Left colon (tissue), 2 donors: ENCODE data around the gene PHLDB2. TPM values are rescaled to one million over a fixed set of nuclear protein-coding genes. Genes with fewer than 3 reads are reported as not detected.
A peak's percentile ranks its signal among the peaks of the same experiment; 100 is the strongest.

Experiments used
- ATAC-seq: fragments of 200-7000 bp; cut with Tn5 transposase; one replicate; pipeline ENCODE4 v1.9.1; 2020; ENCODE audit warnings: mild to moderate bottlenecking, moderate library complexity
- DNase-seq, 2 donors: peaks; one replicate each; pipeline ENCODE4 v3.0.0-alpha.2; 2020
- intact Hi-C, 2 donors: fragments of 100-400 bp; cut with DNase I in 1 of 2; cut with micrococcal nuclease in 1 of 2; formaldehyde crosslinking; loops; one replicate each; pipeline versions ENCODE4 v1.11.2 to v1.14.0; 2022; cut with DNase I, micrococcal nuclease
- total RNA-seq, 2 donors: library from RNA; stranded (reverse); fragmentation: NEBNext Ultra II Directional; extraction: Animal tissue kit (Norgen Biotek cat#: 25700); gene quantifications; one replicate each; pipeline ENCODE4 v1.2.1, GENCODE V29; 2021
- donor health status: DM: no; HTN: no; CAD: no.
- donor health status: DM: yes; HTN: yes; CAD: no.

PHLDB2 gene
- total RNA-seq, 2 donors from 2014 or later, result 8.3 to 28.7 TPM

DNA sequence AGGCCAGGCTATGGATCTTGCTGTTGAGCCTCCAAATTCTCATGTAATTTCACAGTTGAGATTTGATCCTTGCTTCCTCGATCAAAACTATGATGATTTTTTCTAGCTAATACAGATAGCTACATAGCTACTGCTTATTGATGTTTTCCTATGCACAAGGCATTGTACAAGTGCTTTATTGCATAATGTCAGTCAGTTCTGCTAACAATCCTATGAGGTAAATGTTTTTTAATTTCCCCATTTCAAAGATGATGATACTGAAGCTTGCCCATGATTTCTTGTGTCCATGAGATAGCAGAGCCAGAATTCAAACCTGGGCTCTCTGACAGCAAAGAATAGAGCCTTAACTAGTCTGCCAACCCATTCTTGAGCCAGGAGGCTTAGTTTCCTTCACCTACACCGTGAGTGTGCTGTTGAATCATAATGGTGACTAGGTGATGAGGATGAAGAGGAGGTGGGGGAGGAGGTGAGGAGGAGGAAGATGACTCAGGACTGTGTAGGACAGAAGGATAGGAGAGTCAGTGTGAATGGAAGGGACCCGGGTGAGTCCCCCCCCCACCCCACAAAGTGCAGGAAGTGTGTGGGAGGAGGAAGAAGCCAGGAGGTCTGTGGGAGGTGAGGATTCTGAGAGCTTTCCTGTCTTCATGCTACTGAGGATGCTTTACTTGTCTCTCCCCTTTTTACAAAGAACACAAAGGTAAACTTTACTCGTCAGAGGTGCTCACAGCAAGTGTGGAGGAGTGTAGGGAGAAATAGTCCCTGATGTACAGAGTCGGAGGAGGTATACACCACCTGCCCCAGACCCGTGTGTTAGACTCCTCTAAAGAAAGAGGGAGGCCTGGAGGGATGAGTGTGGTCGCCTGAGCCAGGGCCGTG lies 143.3 kb downstream of the PHLDB2 start:
- no peak for ATAC-seq
- DNase-seq, result no peak
- intact Hi-C loops, result no loop called here

DNA sequence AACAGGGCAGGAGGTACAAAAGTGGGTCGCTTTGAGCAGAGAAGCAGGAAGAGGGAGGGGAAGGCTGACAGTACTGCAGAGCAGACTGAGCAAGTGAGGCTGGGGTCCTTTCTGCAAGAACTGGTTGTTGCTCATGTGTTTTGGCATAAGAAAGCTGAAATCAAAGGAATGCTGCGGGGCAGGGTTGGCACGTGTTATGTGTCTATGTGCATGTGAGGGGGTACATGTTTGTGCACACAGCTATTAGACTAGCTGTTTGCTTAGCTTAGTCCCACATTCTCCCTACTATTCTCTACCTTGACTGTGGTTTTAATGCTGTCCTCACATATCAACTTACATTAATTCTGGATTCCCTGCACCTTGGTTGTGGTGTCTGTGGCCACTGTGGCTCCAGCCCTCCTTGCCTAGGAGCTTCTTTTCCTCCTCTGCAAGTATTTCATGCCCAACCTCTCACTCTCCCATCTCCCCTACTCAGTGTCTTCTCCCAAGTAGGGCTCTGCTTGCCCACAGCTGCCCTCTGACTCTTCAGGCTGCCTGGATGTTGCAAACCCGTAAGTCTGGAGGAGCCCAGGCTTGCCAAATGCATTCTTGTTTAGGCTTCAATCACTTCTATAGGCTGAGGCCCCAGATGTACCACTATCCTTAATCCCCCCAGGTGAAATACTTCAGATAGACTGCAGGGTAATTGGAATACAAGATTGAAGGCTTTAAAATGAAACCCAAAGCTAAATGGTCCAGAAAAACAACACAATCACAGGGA lies 144.4 kb downstream of the PHLDB2 start:
- DNase-seq, result no peak
- intact Hi-C loops, result no loop called here

DNA sequence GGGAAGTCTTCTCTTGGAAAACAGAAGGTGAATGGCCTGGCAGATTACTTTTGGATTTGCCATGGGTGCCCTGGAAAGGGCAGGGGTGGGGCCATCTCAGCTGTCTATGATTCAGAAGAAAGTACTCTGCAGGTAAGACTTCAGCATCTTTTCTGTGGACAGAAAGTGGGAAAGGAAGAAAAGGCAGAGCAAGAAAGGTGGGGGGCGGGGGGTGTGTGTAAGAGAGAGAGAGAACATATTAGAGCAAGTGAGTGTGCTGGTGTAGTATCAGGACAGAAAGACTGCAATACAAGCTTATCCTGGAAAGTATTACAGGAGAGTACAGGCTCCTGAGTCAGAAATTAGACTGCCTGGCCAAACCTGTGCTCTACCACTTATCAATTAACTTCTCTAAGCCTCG lies 145.1 kb downstream of the PHLDB2 start:
- intact Hi-C loops, result no loop called here
- DNase-seq (no peak), ATAC-seq (no peak)

More for the DNA sequence above, 144.4 kb downstream of the PHLDB2 start:
- no peak for ATAC-seq

DNA sequence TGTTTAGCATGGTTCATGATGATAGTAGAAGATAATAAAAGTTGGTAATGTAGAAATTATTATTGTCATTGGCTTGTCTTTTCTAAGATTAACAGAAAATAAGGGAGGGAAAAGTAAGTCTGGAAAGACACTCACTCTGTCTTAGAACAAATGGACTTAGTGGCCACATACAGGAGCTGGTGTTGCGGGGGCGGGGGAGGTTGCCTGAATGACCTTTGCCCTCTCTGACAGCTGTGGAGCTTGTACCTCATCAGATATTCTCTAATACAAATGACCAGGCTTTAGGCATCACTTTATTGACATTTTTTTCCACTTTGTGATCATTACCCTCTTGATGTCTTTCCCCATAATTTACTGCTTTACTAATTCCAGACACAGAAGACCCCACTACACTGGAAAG lies 145.6 kb downstream of the PHLDB2 start:
- intact Hi-C loops, result no loop called here
- no peak for DNase-seq
- no peak for ATAC-seq

DNA sequence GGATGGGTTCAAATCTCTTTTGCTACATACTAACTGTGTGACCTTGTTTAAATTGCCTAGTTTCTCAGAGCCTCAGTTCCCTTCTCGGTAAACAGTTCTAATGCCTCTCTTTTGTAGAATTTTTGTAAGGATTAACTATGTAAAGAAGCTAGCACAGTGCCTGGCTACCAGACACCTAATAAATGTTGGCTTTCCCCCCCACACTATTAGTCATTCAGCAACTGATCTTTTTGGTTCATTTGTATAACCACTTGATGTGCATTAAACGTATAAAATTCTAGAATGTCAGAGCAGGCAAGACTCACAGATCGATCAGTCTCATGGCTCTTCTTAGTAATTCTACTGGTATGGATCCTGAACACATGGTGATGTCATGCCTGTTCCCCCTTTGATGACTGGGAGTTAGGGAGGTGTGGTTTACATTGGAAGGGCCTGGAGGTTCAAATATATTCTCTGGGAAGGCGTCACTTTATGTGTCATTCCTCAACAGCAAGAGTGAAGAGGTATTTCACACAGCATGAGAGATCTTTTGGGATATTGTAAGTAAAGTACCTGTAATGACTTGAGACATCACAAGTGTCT lies 146.1 kb downstream of the PHLDB2 start:
- intact Hi-C loops, result no loop called here
- ATAC-seq, result no peak
- DNase-seq, result no peak

DNA sequence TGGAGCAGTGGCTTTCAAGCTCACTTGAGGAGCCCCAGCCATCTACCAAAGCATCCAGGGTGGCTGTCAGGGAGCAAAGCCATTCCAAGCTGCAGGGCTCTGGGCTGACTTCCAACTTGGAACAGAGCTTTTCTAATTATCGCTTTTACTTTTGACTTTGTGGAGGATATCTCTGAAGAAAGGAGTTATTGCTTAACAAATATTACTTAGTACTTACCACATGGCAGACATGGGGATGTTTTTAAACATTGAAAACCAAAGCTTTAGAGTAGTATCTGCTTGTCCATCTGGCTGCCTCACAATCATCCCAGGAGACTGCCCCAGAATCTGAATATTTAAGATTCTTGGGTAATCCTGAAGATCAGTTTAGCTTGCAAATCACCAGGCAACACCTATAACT lies 148.6 kb downstream of the PHLDB2 start:
- ATAC-seq (no peak), DNase-seq (no peak)
- intact Hi-C loops, result no loop called here

DNA sequence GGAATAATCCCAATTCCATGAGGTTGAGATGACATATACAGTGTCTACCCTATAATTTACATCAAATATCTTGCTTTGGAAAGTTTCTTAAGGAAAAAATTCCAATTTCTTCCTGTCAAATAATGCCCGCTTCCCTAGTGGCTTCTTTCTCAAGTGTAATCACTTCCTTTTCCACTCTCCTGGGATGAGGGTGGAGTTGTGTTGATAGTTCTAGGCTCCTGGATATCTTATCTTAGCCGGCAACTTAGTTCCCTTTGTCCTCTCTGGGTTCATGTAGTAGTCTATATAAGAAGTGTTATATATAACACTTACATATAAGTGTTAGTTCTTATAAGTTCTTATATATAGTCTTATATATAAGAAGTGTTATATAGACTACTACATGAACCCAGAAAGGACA lies 150.6 kb downstream of the PHLDB2 start:
- no peak for ATAC-seq
- DNase-seq, result no peak

DNA sequence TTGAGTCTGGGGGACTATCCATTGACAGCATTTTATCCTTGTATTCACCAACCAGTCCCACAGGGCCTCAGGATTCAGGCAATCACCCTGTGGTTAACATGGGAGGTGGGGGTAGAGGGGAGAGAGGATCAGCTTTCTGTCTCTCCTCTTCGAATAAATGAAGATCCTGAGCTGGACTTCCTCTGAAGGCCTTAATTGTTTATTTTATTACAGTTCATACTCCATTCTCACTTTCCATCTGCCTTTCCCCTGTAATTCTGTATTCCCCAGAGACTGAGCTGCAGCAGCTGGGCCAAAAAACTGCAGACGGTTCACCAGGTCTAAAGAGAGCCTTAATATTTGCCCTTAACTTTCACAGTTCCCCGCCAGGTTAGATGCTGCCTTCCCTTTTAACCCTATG lies 151.6 kb downstream of the PHLDB2 start:
- DNase-seq (no peak), ATAC-seq (no peak)
- intact Hi-C loops, result no loop called here

More for the DNA sequence above, 150.6 kb downstream of the PHLDB2 start:
- intact Hi-C loops, result no loop called here

DNA sequence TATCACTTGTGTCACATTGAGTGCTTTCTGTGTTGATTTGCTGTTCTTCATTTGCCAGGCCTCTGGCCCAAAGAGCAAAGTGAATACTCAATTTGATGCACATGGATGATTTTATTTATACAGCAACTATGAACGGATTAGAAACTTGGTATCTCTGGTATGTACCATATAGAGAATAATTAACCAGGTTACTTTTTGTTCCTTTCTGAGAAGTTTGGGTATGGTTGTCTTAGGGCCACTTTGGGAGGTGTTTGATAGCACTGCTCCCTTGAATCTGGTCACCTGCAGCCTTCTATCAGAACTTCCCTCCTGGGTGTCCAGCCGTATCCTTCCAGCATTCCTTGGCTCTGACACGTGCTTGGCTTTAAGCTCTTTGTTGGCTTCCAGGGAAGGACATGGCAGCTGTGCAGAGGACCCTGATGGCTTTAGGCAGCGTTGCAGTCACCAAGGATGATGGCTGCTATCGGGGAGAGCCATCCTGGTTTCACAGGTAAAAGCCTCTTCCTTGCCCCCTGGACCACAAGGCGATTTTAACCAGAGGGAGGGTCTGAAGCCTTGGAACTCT lies 152.4 kb downstream of the PHLDB2 start:
- intact Hi-C loops, result no loop called here
- DNase-seq, result no peak
- no peak for ATAC-seq

DNA sequence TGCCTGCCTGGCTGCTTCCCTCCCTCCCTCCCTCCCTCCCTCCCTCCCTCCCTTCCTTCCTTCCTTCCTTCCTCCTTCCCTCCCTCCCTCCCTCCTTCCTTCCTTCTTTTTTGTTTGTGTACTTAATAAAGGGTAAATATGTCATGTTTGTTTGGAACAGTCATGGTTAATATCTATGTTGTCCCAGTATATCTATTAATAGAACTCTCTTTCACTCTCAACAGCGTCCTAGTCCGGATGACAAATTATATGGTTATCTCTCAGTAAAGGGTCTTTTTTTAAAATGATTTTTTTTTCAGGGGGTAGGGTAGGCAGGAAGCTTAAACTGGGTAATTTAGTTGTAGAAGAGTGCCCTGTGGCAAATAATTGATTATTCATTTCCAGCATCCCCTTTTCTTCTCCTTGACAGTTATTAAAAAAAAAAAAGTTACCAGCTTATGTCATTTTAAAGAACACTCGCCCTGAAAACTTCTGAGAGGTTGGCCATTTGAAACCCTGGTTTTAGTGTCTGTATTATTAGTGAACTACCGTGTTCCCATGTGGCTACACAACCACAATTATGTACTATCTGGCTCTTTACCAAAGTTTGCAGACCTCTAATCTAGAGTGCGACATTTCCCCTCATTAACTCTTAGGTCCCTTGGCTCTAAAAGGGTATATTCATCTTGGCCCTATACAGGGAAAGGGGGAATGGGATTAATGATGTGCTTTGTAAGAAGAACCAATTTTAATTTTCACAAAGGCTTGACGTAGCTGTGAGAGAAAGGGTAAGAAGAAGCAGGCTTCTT lies 153.3 kb downstream of the PHLDB2 start:
- intact Hi-C loops, result no loop called here
- DNase-seq (no peak), ATAC-seq (no peak)

DNA sequence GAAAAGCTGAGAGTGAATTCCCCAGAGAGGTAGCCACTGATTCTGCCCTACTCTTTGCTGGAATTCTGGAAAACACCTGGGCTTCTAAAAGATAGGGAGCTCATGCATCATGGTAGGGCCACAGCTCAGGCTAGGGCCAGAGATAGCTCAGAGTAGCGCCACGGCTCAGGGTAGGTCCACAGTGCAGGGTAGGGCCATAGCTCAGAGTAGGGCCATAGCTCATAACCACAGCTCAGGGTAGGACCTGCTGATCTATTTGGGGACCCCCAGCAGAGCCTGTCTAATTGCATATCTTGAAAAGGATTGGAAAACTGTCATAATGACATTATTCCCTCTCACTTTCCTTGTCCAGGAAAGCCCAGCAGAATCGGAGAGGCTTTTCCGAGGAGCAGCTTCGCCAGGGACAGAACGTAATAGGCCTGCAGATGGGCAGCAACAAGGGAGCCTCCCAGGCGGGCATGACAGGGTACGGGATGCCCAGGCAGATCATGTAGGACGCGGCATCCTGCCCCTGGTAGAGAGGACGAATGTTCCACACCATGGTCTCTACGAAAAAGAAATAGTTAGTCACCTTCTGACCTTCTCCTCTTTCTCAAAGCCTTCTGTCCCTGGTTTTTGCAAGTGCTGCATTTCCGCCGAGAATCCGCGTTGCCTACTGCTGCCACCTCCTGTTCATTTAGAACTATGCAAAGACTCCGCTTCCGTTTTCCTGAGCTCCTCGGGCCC lies 154.2 kb downstream of the PHLDB2 start:
- intact Hi-C loops, result no loop called here
- ATAC-seq, result peak; percentile 84

DNA sequence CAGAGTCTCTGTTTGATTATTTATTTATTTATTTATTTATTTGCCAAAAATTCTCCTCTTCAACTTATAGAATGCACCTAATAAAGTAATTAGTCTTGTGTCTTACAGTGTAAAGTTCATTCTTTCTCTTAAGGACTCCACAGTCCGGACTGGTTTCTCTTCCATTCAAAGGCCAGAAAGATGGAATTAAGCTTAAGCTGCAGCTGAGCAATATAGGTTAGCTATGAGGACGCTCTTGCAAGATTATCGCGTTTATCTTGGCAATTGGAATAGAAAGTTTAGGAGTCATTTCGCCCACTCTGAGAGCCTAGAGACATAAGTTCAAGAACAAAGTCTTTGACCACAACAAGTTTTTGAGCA lies 154.7 kb downstream of the PHLDB2 start:
- no peak for DNase-seq
- ATAC-seq, result peak; percentile 40
- intact Hi-C loops, result no loop called here

More for the DNA sequence above, 154.2 kb downstream of the PHLDB2 start:
- peak; percentile 51 to 58 for DNase-seq

DNA sequence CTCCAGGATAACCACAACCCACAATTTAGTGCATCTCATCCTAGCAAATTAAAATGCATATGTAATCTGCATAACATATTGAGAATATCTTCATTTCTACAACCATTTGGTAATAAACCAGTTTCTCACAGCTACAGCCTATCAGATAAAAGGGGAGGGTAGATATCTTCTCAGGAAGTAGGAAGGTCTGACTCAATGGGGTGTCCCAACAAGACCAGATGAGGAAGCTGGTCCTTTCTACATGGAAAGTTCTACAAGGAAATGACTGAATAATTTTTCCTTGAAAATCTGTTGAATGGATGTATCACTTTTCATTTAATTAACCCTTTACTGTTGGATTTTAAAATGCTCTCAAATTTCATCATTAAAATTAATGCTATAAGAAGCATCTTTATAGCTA lies 158.0 kb downstream of the PHLDB2 start:
- ATAC-seq (no peak), DNase-seq (no peak)
- intact Hi-C loops, result no loop called here

DNA sequence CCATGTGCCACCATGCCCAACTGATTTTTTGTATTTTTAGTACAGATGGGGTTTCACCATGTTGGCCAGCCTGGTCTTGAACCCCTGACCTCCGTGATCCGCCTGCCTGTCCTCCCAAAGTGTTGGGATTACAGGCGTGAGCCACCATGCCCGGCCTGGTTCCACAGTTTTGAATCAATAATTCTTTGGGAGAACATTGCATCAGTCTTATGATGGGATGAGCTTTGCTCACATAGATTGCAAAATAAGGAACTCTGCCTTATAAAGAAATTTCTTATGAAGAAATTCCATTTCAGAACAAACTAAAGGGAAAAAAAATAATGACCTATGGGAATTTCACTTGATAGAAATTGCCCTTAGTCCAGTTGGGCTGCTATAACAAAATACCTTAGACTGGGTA lies 159.6 kb downstream of the PHLDB2 start:
- intact Hi-C loops, result no loop called here
- no peak for ATAC-seq
- DNase-seq, result no peak

DNA sequence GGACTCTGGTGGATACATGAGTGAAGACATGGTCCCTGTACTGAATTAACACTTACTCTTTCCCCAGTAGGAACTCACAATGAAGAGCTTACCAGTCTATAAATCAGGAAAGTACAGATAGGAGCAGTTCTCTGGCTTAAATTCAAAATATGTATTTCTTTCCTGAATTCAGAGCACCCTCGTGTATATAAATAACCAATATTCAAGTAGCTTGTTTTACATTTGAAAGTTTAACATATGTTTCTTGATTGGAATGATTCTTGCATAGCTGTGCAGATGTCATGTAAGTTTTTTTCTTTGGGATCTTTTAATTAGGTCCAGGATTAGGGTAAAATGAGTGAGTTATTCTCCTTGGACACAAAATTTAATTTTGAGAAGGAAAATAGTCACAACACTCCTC lies 160.7 kb downstream of the PHLDB2 start:
- DNase-seq, result no peak
- intact Hi-C loops, result no loop called here
- no peak for ATAC-seq

DNA sequence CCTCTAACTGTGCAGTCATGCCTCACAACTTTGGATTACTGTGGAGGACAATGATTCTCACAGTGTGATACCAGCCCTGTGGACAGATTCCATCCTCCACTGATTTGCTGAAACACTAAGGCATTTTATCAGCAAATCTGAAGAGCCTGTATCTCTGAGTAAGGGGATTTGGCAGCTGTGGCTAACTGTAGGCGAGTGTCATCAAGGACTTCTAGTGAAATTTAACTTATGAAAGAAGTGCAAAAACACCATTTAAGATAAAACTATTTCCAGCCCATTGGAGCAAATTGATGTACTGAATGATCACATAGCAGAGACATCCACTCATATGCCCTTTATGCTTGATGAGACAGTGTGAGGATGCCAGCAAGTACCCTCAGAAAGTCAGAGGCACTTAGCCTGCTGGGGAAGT lies 161.6 kb downstream of the PHLDB2 start:
- ATAC-seq, result no peak
- intact Hi-C loops, result no loop called here
- DNase-seq, result no peak
